Suprapubic skin (tissue), 4 donors: ENCODE data around the gene LARGE1.

ENCODE experiments used
- EP300 ChIP-seq: sonication (generic); formaldehyde crosslinking; IDR thresholded peaks from one replicate; pipeline ENCODE4 v1.6.1; 2017; ENCODE audit warnings: antibody characterized with exemption
- POLR2AphosphoS5 ChIP-seq, 3 donors: sonication (generic); formaldehyde crosslinking; IDR thresholded peaks; one replicate each; pipeline ENCODE4 v1.6.1; 2017; ENCODE audit warnings: antibody characterized with exemption in 3 of 3
- TF ChIP-seq, protein P1 (sequence below), 2 donors: fragments of 200-600 bp in 1 of 2; fragments of 450-650 bp in 1 of 2; sonication (generic) in 1 of 2; IDR thresholded peaks; one replicate each; pipeline ENCODE4 v1.5.1; 2016 to 2019; ENCODE audit warnings: antibody characterized with exemption in 2 of 2, mild to moderate bottlenecking in 1 of 2, moderate library complexity in 1 of 2

DNA sequence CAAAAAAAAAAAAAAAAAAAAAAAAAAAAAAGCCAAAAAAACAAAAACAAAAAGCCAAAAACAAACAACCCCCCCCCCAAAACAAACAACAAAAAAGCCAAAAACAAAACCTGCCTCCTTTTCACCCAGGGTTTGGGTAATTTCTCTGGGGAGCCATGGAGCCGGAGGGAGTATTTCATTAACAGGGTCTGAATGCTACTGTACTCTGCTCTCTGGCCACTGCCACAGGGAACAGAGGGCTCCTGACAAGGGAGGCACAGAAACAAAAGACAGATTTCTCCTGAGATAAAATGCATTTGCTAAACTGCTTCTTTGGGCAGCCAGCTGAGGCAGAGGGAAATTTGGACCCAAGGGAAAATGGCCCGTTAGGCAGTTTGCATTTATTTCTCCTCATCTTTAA, 596.0 kb downstream of the LARGE1 start:
- TF ChIP-seq, protein P1, sequence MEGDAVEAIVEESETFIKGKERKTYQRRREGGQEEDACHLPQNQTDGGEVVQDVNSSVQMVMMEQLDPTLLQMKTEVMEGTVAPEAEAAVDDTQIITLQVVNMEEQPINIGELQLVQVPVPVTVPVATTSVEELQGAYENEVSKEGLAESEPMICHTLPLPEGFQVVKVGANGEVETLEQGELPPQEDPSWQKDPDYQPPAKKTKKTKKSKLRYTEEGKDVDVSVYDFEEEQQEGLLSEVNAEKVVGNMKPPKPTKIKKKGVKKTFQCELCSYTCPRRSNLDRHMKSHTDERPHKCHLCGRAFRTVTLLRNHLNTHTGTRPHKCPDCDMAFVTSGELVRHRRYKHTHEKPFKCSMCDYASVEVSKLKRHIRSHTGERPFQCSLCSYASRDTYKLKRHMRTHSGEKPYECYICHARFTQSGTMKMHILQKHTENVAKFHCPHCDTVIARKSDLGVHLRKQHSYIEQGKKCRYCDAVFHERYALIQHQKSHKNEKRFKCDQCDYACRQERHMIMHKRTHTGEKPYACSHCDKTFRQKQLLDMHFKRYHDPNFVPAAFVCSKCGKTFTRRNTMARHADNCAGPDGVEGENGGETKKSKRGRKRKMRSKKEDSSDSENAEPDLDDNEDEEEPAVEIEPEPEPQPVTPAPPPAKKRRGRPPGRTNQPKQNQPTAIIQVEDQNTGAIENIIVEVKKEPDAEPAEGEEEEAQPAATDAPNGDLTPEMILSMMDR (IDR thresholded peaks at IDR 0.05), result no peak
- TF ChIP-seq POLR2AphosphoS5 (IDR thresholded peaks at IDR 0.05), result no peak
- no peak for TF ChIP-seq EP300
